Mucosa of descending colon (tissue), 3 donors: ENCODE results near the gene ITGA6. TPM values are rescaled to one million over a fixed set of nuclear protein-coding genes. Genes with fewer than 3 reads are reported as not detected.

Experiments used
- ATAC-seq: fragments of 200-7000 bp; cut with Tn5 transposase; one replicate; pipeline ENCODE4 v1.9.1; 2020; ENCODE audit warnings: mild to moderate bottlenecking, moderate library complexity
- DNase-seq, 3 donors: peaks; one replicate each; pipeline ENCODE4 v3.0.0-alpha.2; 2020
- H3K36me3 ChIP-seq: fragments of 200-600 bp; one replicate; pipeline ENCODE4 v1.8.0; 2021; ENCODE audit warnings: low read depth, mild to moderate bottlenecking
- H3K4me1 ChIP-seq: fragments of 200-600 bp; one replicate; pipeline ENCODE4 v1.8.0; 2021; ENCODE audit warnings: low read depth, mild to moderate bottlenecking
- H3K4me3 ChIP-seq: fragments of 200-600 bp; one replicate; pipeline ENCODE4 v1.8.0; 2021; ENCODE audit warnings: mild to moderate bottlenecking
- H3K9me3 ChIP-seq: fragments of 200-600 bp; one replicate; pipeline ENCODE4 v1.8.0; 2021; ENCODE audit warnings: mild to moderate bottlenecking
- CTCF ChIP-seq: fragments of 200-600 bp; IDR thresholded peaks from one replicate; pipeline ENCODE4 v1.8.0; 2022; ENCODE audit warnings: antibody characterized with exemption, mild to moderate bottlenecking
- intact Hi-C, 2 donors: fragments of 100-400 bp; cut with DNase I in 1 of 2; cut with micrococcal nuclease in 1 of 2; formaldehyde crosslinking; loops; one replicate each; pipeline versions ENCODE4 v1.11.0 to v1.11.1; 2022; cut with DNase I, micrococcal nuclease
- total RNA-seq, 3 donors: library from RNA; stranded (reverse); fragmentation: NEBNext Ultra II Directional in 2 of 3; extraction: Animal tissue kit (Norgen Biotek cat#: 25700) in 2 of 3; gene quantifications; one replicate each; pipeline versions ENCODE4 v1.2.1 to v1.2.4, GENCODE V29; 2021 to 2023
- donor health status: DM: no; HTN: no; CAD: no; lungs with moderate emphysema.
- donor health status: DM: no; HTN: no; CAD: no.
- donor health status: DM: no; HTN: yes; CAD: no.

ITGA6 gene
- total RNA-seq, 3 donors from 2014 or later = 116 to 192 (median 178) TPM

GRCh38 chr2:172555272-172555521, 127.8 kb downstream of the ITGA6 start:
- H3K4me3 ChIP-seq = peak overlapping the region; percentile 87
- ATAC-seq (no peak), DNase-seq (no peak)
- H3K36me3 ChIP-seq = no peaks in the 10 kb centered on the region
- intact Hi-C loops = no loop called here
- no peaks in the 10 kb centered on the region for H3K9me3 ChIP-seq
- no peak for TF ChIP-seq CTCF
- peaks cover 7% of the 10 kb centered on the region for H3K4me1 ChIP-seq

Other genes starting within 250 kb of the ITGA6 start
- gene PDK1, start 128.5 kb downstream of the ITGA6 start, total RNA-seq = 10 to 100 TPM; 11.6 to 16.5 (median 14.7) TPM